ENCODE data around the gene RRBP1. TPM values are rescaled to one million over a fixed set of nuclear protein-coding genes. Genes with fewer than 3 reads are reported as not detected.

RRBP1 gene
- total RNA-seq, 1 donor from 2014 or later: 46.7 TPM

GRCh38 chr20:17676942-17677341 lies 5.1 kb downstream of the RRBP1 start:
- Mint-ChIP-seq H3K4me1 (peaks cover 24% of the 10 kb centered on the region), H3K36me3 (ENCODE audit: low read depth) (peaks cover 2% of the 10 kb centered on the region), H3K4me3 (no peak overlapping the region), H3K27me3 (ENCODE audit: low read depth) (peaks cover 7% of the 10 kb centered on the region), H3K9me3 (no peaks in the 10 kb centered on the region), H3K27ac (ENCODE audit: unreplicated experiment) (no peak overlapping the region)
- no peak for TF ChIP-seq CTCF (conservative IDR thresholded peaks at IDR 0.05)
- DNase-seq (ENCODE audit: low read depth, low spot score): no peak

GRCh38 chr20:17676378-17676759 lies 5.7 kb downstream of the RRBP1 start:
- H3K36me3 Mint-ChIP-seq (ENCODE audit: low read depth): peaks cover 2% of the 10 kb centered on the region
- peaks cover 7% of the 10 kb centered on the region for H3K27me3 Mint-ChIP-seq (ENCODE audit: low read depth)
- H3K4me1 Mint-ChIP-seq: peaks cover 24% of the 10 kb centered on the region
- no peak overlapping the region for H3K4me3 Mint-ChIP-seq
- no peak for TF ChIP-seq CTCF (conservative IDR thresholded peaks at IDR 0.05)
- DNase-seq (ENCODE audit: low read depth, low spot score): no peak
- no peaks in the 10 kb centered on the region for H3K9me3 Mint-ChIP-seq
- H3K27ac Mint-ChIP-seq (ENCODE audit: unreplicated experiment): no peak overlapping the region

GRCh38 chr20:17675519-17676377 lies 6.3 kb downstream of the RRBP1 start:
- Mint-ChIP-seq H3K4me1 (peaks cover 23% of the 10 kb centered on the region), H3K9me3 (no peaks in the 10 kb centered on the region), H3K27me3 (ENCODE audit: low read depth) (peaks cover 7% of the 10 kb centered on the region), H3K27ac (ENCODE audit: unreplicated experiment) (no peak overlapping the region), H3K4me3 (no peak overlapping the region), H3K36me3 (ENCODE audit: low read depth) (peaks cover 5% of the 10 kb centered on the region)
- no peak for TF ChIP-seq CTCF (conservative IDR thresholded peaks at IDR 0.05)
- DNase-seq (ENCODE audit: low read depth, low spot score): no peak

- Mint-ChIP-seq H3K4me1 (peaks cover 15% of the 10 kb centered on the region), H3K9me3 (no peaks in the 10 kb centered on the region), H3K27ac (ENCODE audit: unreplicated experiment) (no peak overlapping the region), H3K4me3 (no peak overlapping the region), H3K27me3 (ENCODE audit: low read depth) (peaks cover under 1% of the 10 kb centered on the region), H3K36me3 (ENCODE audit: low read depth) (peaks cover 5% of the 10 kb centered on the region)
- no peak for DNase-seq (ENCODE audit: low read depth, low spot score)
- TF ChIP-seq CTCF (conservative IDR thresholded peaks at IDR 0.05): no peak
Observed at GRCh38 chr20:17674722-17675518, 7.1 kb downstream of the RRBP1 start.

- Mint-ChIP-seq H3K9me3 (no peaks in the 10 kb centered on the region), H3K4me3 (no peak overlapping the region), H3K36me3 (ENCODE audit: low read depth) (peaks cover 5% of the 10 kb centered on the region), H3K4me1 (peaks cover 8% of the 10 kb centered on the region), H3K27me3 (ENCODE audit: low read depth) (no peaks in the 10 kb centered on the region), H3K27ac (ENCODE audit: unreplicated experiment) (no peak overlapping the region)
- TF ChIP-seq CTCF (conservative IDR thresholded peaks at IDR 0.05): no peak
- DNase-seq (ENCODE audit: low read depth, low spot score): no peak
Observed at GRCh38 chr20:17673084-17673483, 9.0 kb downstream of the RRBP1 start.

All from neural crest cell (in vitro differentiated cells).